Stomach (tissue), 9 donors: ENCODE measurements around the gene CREBBP. TPM values are rescaled to one million over a fixed set of nuclear protein-coding genes. Genes with fewer than 3 reads are reported as not detected.

Experiments used
- DNase-seq, 2 donors: peaks; one replicate each; pipeline versions ENCODE4 v3.0.0 to v3.0.0-alpha.2; 2013 to 2019
- H3K27ac ChIP-seq, 5 donors: fragments of 200-600 bp in 4 of 5; sonication (generic) in 4 of 5; one replicate each; pipeline ENCODE4 v1.5.1; 2013 to 2019; ENCODE audit warnings: mild to moderate bottlenecking in 1 of 5, moderate library complexity in 1 of 5
- H3K27me3 ChIP-seq, 3 donors: fragments of 200-600 bp; sonication (generic); one replicate each; pipeline ENCODE4 v1.5.1; 2017 to 2019; ENCODE audit warnings: mixed run types in 1 of 3
- H3K36me3 ChIP-seq, 4 donors: fragments of 200-600 bp; sonication (generic); 1 replicate in 3 of 4; 2 replicates in 1 of 4; pipeline ENCODE4 v1.5.1; 2016 to 2019
- H3K4me1 ChIP-seq, 4 donors: fragments of 200-600 bp; sonication (generic); one replicate each; pipeline ENCODE4 v1.5.1; 2016 to 2019
- H3K4me3 ChIP-seq, 4 donors: fragments of 200-600 bp; sonication (generic) in 3 of 4; one replicate each; pipeline ENCODE4 v1.5.1; 2016 to 2019; ENCODE audit warnings: mild to moderate bottlenecking in 1 of 4
- H3K9me3 ChIP-seq, 4 donors: fragments of 200-600 bp; sonication (generic); one replicate each; pipeline ENCODE4 v1.5.1; 2016 to 2019
- CTCF ChIP-seq, 7 experiments: fragments of 450-650 bp in 4 of 7; fragments of 200-600 bp in 3 of 7; sonication (generic) in 3 of 7; IDR thresholded peaks; one replicate each; pipeline ENCODE4 v1.5.1; 2016 to 2019; ENCODE audit warnings: antibody characterized with exemption in 7 of 7, control low read depth in 2 of 7, mild to moderate bottlenecking in 1 of 7
- EP300 ChIP-seq: sonication (generic); formaldehyde crosslinking; IDR thresholded peaks from one replicate; pipeline ENCODE4 v1.6.1; 2017; ENCODE audit warnings: antibody characterized with exemption
- POLR2A ChIP-seq, 4 donors: fragments of 450-650 bp; IDR thresholded peaks; one replicate each; pipeline ENCODE4 v1.6.1; 2016; ENCODE audit warnings: antibody characterized with exemption in 4 of 4, control low read depth in 2 of 4, mild to moderate bottlenecking in 1 of 4, moderate library complexity in 1 of 4
- POLR2AphosphoS5 ChIP-seq, 3 donors: sonication (generic); formaldehyde crosslinking; IDR thresholded peaks; one replicate each; pipeline ENCODE4 v1.6.1; 2016; ENCODE audit warnings: antibody characterized with exemption in 3 of 3
- WGBS, 5 donors: extraction: QIAGEN DNeasy Blood & Tissue Kit in 3 of 5; methylation state at CpG; one replicate each; pipeline versions ENCODE4 v1.1.5 to v1.1.7; 2013 to 2018; 5-methylcytosine and 5-hydroxymethylcytosine counted together
- intact Hi-C: fragments of 100-400 bp; cut with DNase I; formaldehyde crosslinking; loops from one replicate; pipeline ENCODE4 v1.15.1; 2023; ENCODE audit warnings: low total_unique reads
- polyA plus RNA-seq, 3 donors: library from polyadenylated mRNA; stranded (reverse); fragments of 200-250 nt; gene quantifications; one replicate each; pipeline ENCODE4 v1.2.3, GENCODE V29; 2013
- total RNA-seq, 5 donors: library from RNA; depleted of rRNA; stranded (reverse); fragments of >200 nt; gene quantifications; one replicate each; pipeline versions ENCODE4 v1.1.0 to v1.2.3, GENCODE V29; 2014 to 2016
- donor health status: healthy with polysubstance abuse.
- donor health status: Bipolar disorder and iron deficiency.
- donor health status: healthy.

CREBBP gene
- total and polyA plus RNA-seq, 8 donors = 6.7 to 116 (median 75.9) TPM

- DNase-seq = no peak
- Histone ChIP-seq H3K4me3 (no peak overlapping the region), H3K9me3 (no peaks in the 10 kb centered on the region), H3K36me3 (peaks cover 77 to 100% (median 99%) of the 10 kb centered on the region in 4 donors), H3K27ac (no peak overlapping the region), H3K27me3 (no peaks in the 10 kb centered on the region), H3K4me1 (peaks cover 0 to 10% (median 4%) of the 10 kb centered on the region in 4 donors)
- 88 to 94% (median 93%) methylated on average over 7 of the region's 7 CpGs for WGBS, 5 donors
- TF ChIP-seq EP300 (no peak), POLR2AphosphoS5 (IDR thresholded peaks at IDR 0.05) (no peak), POLR2A (IDR thresholded peaks at IDR 0.05) (no peak), CTCF (IDR thresholded peaks at IDR 0.05) (no peak)
- intact Hi-C loops = no loop called here
Measured at GRCh38 chr16:3744018-3744417, 136.5 kb downstream of the CREBBP start.

DNA sequence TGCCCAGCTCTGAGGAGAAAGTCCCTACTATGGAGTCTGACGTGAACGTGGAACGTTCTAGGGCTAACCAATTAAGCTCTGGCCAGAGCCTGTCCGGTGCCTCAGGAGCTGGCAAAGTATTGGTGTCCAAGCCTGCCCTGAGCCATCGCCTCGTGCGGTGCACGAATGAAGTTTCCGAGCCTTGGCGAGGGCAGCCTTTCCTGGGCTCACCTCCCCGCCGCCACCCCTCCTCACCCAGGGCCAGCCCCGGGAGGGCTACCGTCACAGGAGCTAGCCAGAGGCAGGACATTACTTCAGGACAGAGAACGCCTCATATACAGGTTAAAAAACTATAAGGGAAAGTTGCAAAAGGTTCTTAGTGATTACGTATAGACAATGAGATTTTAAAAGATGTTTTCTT lies 139.6 kb downstream of the CREBBP start:
- Histone ChIP-seq H3K4me1 (peaks cover 0 to 14% (median 8%) of the 10 kb centered on the region in 4 donors), H3K4me3 (no peak overlapping the region), H3K27ac (no peak overlapping the region), H3K27me3 (no peaks in the 10 kb centered on the region), H3K9me3 (no peaks in the 10 kb centered on the region), H3K36me3 (peaks cover 91 to 100% (median 100%) of the 10 kb centered on the region in 4 donors)
- 92 to 95% (median 93%) methylated on average over 16 of the region's 16 CpGs for WGBS, 5 donors
- DNase-seq = no peak
- intact Hi-C loops = no loop called here
- TF ChIP-seq POLR2AphosphoS5 (IDR thresholded peaks at IDR 0.05) (no peak), POLR2A (IDR thresholded peaks at IDR 0.05) (no peak), CTCF (IDR thresholded peaks at IDR 0.05) (no peak), EP300 (no peak)

GRCh38 chr16:3740186-3740585 lies 140.3 kb downstream of the CREBBP start:
- no peaks in the 10 kb centered on the region for H3K9me3 ChIP-seq
- H3K27me3 ChIP-seq = no peaks in the 10 kb centered on the region
- H3K4me1 ChIP-seq = peaks cover 0 to 11% (median 4%) of the 10 kb centered on the region in 4 donors
- TF ChIP-seq EP300 (no peak), POLR2A (IDR thresholded peaks at IDR 0.05) (no peak), CTCF (IDR thresholded peaks at IDR 0.05) (no peak), POLR2AphosphoS5 (IDR thresholded peaks at IDR 0.05) (no peak)
- no peak overlapping the region for H3K4me3 ChIP-seq
- no peak overlapping the region for H3K27ac ChIP-seq
- H3K36me3 ChIP-seq = peaks cover 96 to 100% (median 100%) of the 10 kb centered on the region in 4 donors
- intact Hi-C loops = no loop called here
- no peak for DNase-seq
- 94 to 97% (median 94%) methylated on average over 13 to 14 of the region's 14 CpGs for WGBS, 5 donors

GRCh38 chr16:3739636-3740035 lies 140.9 kb downstream of the CREBBP start:
- no peak for TF ChIP-seq EP300
- TF ChIP-seq POLR2A (IDR thresholded peaks at IDR 0.05) = no peak
- TF ChIP-seq CTCF (IDR thresholded peaks at IDR 0.05) = no peak
- TF ChIP-seq POLR2AphosphoS5 (IDR thresholded peaks at IDR 0.05) = no peak
- H3K9me3 ChIP-seq = no peaks in the 10 kb centered on the region
- peaks cover 96 to 100% (median 100%) of the 10 kb centered on the region in 4 donors for H3K36me3 ChIP-seq
- H3K27me3 ChIP-seq = no peaks in the 10 kb centered on the region
- intact Hi-C loops = no loop called here
- DNase-seq = no peak
- H3K4me1 ChIP-seq = peaks cover 0 to 11% (median 3%) of the 10 kb centered on the region in 4 donors
- WGBS, 5 donors = 83 to 91% (median 89%) methylated on average over 9 of the region's 9 CpGs
- H3K27ac ChIP-seq = no peak overlapping the region
- no peak overlapping the region for H3K4me3 ChIP-seq
